HepG2 (cell line): ENCODE results near the gene ECT2. TPM values are rescaled to one million over a fixed set of nuclear protein-coding genes. Genes with fewer than 3 reads are reported as not detected.

Experiments used
- BRCA1 ChIP-seq: sonication (generic); formaldehyde crosslinking; IDR thresholded peaks from 2 replicates; pipeline ENCODE4 v1.4.0; 2020; ENCODE audit warnings: missing genetic modification reagents
- CREB1 ChIP-seq, 2 experiments: fragments of 450-650 bp in 1 of 2; IDR thresholded peaks; 2 replicates each; pipeline ENCODE4 v1.6.1; 2016 to 2017; ENCODE audit warnings: control low read depth in 1 of 2, mild to moderate bottlenecking in 1 of 2, missing compliant biosample characterization in 1 of 2, missing genetic modification characterization in 1 of 2
- HMG20A ChIP-seq: IDR thresholded peaks from 2 replicates; pipeline ENCODE4 v1.6.1; 2016; ENCODE audit warnings: borderline replicate concordance
- HNRNPLL ChIP-seq: fragments of 200-400 bp; formaldehyde crosslinking; IDR thresholded peaks from 2 replicates; pipeline ENCODE4 v1.6.1; 2017; ENCODE audit warnings: mild to moderate bottlenecking, low read depth, low read length; ENCODE audit not compliant: poor library complexity, severe bottlenecking
- IRF2 ChIP-seq: IDR thresholded peaks from 2 replicates; pipeline ENCODE4 v1.6.1; 2018; ENCODE audit warnings: missing genetic modification reagents, missing compliant biosample characterization
- JUN ChIP-seq: sonication (generic); formaldehyde crosslinking; IDR thresholded peaks from 2 replicates; pipeline ENCODE4 v1.4.0; 2020; ENCODE audit warnings: mild to moderate bottlenecking, missing genetic modification reagents
- KDM2A ChIP-seq: sonication (generic); formaldehyde crosslinking; IDR thresholded peaks from 2 replicates; pipeline ENCODE4 v1.4.0; 2020; ENCODE audit warnings: low read depth, missing genetic modification reagents, borderline replicate concordance
- NFE2L2 ChIP-seq: fragments of 150-350 bp; IDR thresholded peaks from 2 replicates; pipeline ENCODE4 v1.6.1; 2014; ENCODE audit warnings: low read length
- POGZ ChIP-seq: sonication (generic); formaldehyde crosslinking; IDR thresholded peaks from 2 replicates; pipeline ENCODE4 v1.4.0; 2020; ENCODE audit warnings: mild to moderate bottlenecking, missing genetic modification reagents
- POLR2AphosphoS5 ChIP-seq: IDR thresholded peaks from 2 replicates; pipeline ENCODE4 v1.6.1; 2012; ENCODE audit warnings: low read depth, low read length
- POLR2G ChIP-seq: fragments of 200-400 bp; formaldehyde crosslinking; IDR thresholded peaks from 2 replicates; pipeline ENCODE4 v1.6.1; 2018; ENCODE audit warnings: mild to moderate bottlenecking, low read depth, low read length, moderate library complexity
- RBM39 ChIP-seq: fragments of 200-400 bp; formaldehyde crosslinking; IDR thresholded peaks from one replicate; pipeline ENCODE4 v1.6.1; 2018; ENCODE audit warnings: antibody characterized with exemption, mild to moderate bottlenecking, low read depth, low read length; ENCODE audit not compliant: poor library complexity, severe bottlenecking
- SETDB1 ChIP-seq: sonication (generic); formaldehyde crosslinking; IDR thresholded peaks from 2 replicates; pipeline ENCODE4 v1.5.1; 2020; ENCODE audit warnings: missing genetic modification reagents, mild to moderate bottlenecking, borderline replicate concordance
- YY1 ChIP-seq: IDR thresholded peaks from 2 replicates; pipeline ENCODE4 v1.6.1; 2011; ENCODE audit warnings: low read length, low read depth, moderate library complexity, mild to moderate bottlenecking; ENCODE audit not compliant: insufficient read depth, insufficient replicate concordance
- ZBTB7A ChIP-seq: sonication (generic); formaldehyde crosslinking; IDR thresholded peaks from 2 replicates; pipeline ENCODE4 v1.8.0; 2022; ENCODE audit warnings: mild to moderate bottlenecking, missing genetic modification reagents
- ZFX ChIP-seq: sonication (generic); formaldehyde crosslinking; IDR thresholded peaks from 2 replicates; pipeline ENCODE4 v1.4.0; 2020; ENCODE audit warnings: mild to moderate bottlenecking, low read depth, missing genetic modification reagents, moderate library complexity
- ZNF235 ChIP-seq: sonication (generic); formaldehyde crosslinking; IDR thresholded peaks from 2 replicates; pipeline ENCODE4 v1.8.1; 2023; ENCODE audit warnings: mild to moderate bottlenecking, missing genetic modification reagents, borderline replicate concordance
- ZNF335 ChIP-seq: sonication (generic); formaldehyde crosslinking; IDR thresholded peaks from 2 replicates; pipeline ENCODE4 v1.4.0; 2020; ENCODE audit warnings: missing genetic modification reagents
- ZNF652 ChIP-seq: IDR thresholded peaks from 2 replicates; pipeline ENCODE4 v1.6.1; 2016; ENCODE audit warnings: low read depth, borderline replicate concordance
- ZNF670 ChIP-seq: sonication (generic); formaldehyde crosslinking; IDR thresholded peaks from 2 replicates; pipeline ENCODE4 v1.8.0; 2022; ENCODE audit warnings: mild to moderate bottlenecking, missing genetic modification reagents, borderline replicate concordance
- ZNF839 ChIP-seq: sonication (generic); formaldehyde crosslinking; IDR thresholded peaks from 2 replicates; pipeline ENCODE4 v1.4.0; 2020; ENCODE audit warnings: missing genetic modification reagents, mild to moderate bottlenecking, borderline replicate concordance
- polyA plus RNA-seq, 8 experiments: library from polyadenylated mRNA; depleted of rRNA in 3 of 8; stranded (reverse) in 7 of 8; unstranded in 1 of 8; fragments of >200 nt; fragmentation: Illumina TruSeq in 4 of 8; extraction: Trizol in 4 of 8; gene quantifications; 2 replicates each; pipeline versions ENCODE4 v1.2.1 to v1.2.3, GENCODE V29; 2011 to 2016; ENCODE audit warnings: low read depth in 4 of 8, missing spikeins in 1 of 8, mixed read lengths in 1 of 8; ENCODE audit not compliant: insufficient read depth in 1 of 8
- total RNA-seq, 5 experiments: library from RNA; depleted of rRNA; stranded (reverse); fragments of >200 nt; fragmentation: Illumina TruSeq; extraction: Trizol; gene quantifications; 2 replicates each; pipeline ENCODE4 v1.2.3, GENCODE V29; 2016; ENCODE audit warnings: low read depth in 1 of 5
- TF ChIP-seq, protein P1 (sequence below): sonication (generic); formaldehyde crosslinking; IDR thresholded peaks from 2 replicates; pipeline ENCODE4 v1.8.1; 2023; ENCODE audit warnings: mild to moderate bottlenecking, missing genetic modification reagents
- TF ChIP-seq, protein P2 (sequence below): sonication (generic); IDR thresholded peaks from 2 replicates; pipeline ENCODE4 v1.6.1; 2016; ENCODE audit warnings: low read depth, borderline replicate concordance

Gene ECT2
- total and polyA plus RNA-seq, 2 of the 13 experiments (the other 11 are each of a cell fraction or from before 2014, with no cell fraction given), result 21.6 to 52.0 TPM

DNA sequence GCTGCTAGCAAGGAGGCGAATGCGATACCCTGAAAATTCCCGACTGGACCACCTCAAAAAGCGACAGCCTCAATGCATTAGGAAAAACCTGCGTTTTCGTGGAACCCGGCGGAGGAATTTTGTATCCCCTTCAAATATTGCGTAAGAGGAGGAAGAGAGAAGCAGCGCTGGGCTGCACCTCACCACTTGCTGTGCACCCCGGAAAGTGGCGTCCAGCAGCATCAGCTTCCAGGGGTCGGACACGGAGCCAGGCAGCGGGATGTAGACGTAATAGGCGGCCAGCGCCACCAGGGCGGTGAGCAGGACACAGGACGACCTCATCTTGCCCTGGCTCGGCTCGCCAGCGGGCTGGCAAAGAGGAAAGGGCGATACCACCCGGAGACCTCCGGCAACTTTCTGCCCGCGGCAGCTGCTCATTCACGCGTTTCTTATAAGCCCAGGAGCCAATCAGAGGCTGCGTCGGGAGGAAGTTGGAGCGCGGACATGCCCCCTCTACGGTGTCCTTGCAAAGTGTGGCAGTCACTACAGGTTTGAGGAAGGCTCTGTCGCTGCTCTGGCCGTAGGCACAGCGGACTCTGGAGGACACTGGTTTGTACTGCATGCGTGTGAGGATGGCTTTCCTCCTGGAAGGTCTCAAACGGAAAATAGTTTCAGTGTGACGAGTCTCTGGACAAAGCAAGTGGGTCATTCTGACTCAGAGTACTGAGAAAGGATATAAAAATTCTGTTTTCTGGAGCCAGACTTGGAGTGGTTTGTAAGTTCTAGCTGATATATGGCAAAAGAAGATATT, 39.7 kb upstream of the ECT2 start, which contains the start of gene NCEH1 (continued):
- TF ChIP-seq ZFX (CRISPR knock-in tag), result peak; percentile 34; the same call in 1 of the 2 replicates
- no peak for TF ChIP-seq ZNF839
- TF ChIP-seq, protein P1, sequence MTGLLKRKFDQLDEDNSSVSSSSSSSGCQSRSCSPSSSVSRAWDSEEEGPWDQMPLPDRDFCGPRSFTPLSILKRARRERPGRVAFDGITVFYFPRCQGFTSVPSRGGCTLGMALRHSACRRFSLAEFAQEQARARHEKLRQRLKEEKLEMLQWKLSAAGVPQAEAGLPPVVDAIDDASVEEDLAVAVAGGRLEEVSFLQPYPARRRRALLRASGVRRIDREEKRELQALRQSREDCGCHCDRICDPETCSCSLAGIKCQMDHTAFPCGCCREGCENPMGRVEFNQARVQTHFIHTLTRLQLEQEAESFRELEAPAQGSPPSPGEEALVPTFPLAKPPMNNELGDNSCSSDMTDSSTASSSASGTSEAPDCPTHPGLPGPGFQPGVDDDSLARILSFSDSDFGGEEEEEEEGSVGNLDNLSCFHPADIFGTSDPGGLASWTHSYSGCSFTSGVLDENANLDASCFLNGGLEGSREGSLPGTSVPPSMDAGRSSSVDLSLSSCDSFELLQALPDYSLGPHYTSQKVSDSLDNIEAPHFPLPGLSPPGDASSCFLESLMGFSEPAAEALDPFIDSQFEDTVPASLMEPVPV, result peak; percentile 77
- no peak for TF ChIP-seq JUN (CRISPR knock-in tag)
- peak; percentile 93 for TF ChIP-seq POGZ
- peak; percentile 55; the same call in 1 of the 2 replicates for TF ChIP-seq HMG20A (CRISPR knock-in tag)
- peak; percentile 75; the same call in 1 of the 2 replicates for TF ChIP-seq ZNF235 (CRISPR knock-in tag)
- TF ChIP-seq RBM39, result peak; percentile 45
- peak; percentile 83 for TF ChIP-seq KDM2A (CRISPR knock-in tag)
- peak; percentile 74 for TF ChIP-seq HNRNPLL
- TF ChIP-seq POLR2G, result peak; percentile 93
- peak; percentile 85 for TF ChIP-seq POLR2AphosphoS5
- 0 out of 2 replicates have a peak, but pooled peaks have one; percentile 62 for TF ChIP-seq BRCA1 (CRISPR knock-in tag)
- peak; percentile 67 for TF ChIP-seq YY1
- TF ChIP-seq SETDB1 (CRISPR knock-in tag), result no peak
- TF ChIP-seq ZNF335 (CRISPR knock-in tag), result peak; percentile 38; the same call in 1 of the 2 replicates
- peak; percentile 66; the same call in 1 of the 2 replicates for TF ChIP-seq IRF2 (CRISPR knock-in tag)
- TF ChIP-seq ZNF670 (CRISPR knock-in tag), result no peak
- TF ChIP-seq NFE2L2, result no peak
- TF ChIP-seq, protein P2, sequence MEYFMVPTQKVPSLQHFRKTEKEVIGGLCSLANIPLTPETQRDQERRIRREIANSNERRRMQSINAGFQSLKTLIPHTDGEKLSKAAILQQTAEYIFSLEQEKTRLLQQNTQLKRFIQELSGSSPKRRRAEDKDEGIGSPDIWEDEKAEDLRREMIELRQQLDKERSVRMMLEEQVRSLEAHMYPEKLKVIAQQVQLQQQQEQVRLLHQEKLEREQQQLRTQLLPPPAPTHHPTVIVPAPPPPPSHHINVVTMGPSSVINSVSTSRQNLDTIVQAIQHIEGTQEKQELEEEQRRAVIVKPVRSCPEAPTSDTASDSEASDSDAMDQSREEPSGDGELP, result peak; percentile 66
- no peak for TF ChIP-seq ZBTB7A (CRISPR knock-in tag)
- TF ChIP-seq CREB1 (IDR thresholded peaks at IDR 0.05), result peak; percentile 42; the same call in 1 of the 2 replicates
- peak; percentile 66 for TF ChIP-seq CREB1 (CRISPR knock-in tag; IDR thresholded peaks at IDR 0.05)
- TF ChIP-seq ZNF652, result peak; percentile 84
